HG03378 (cell line): ENCODE measurements around the gene ST6GALNAC6.
"Not testable (repeated sequence)": the region's sequence is repeated elsewhere in the genome, so short reads cannot be mapped to it uniquely, and the experiment has no call there.

Source experiments
- ATAC-seq: cut with Tn5 transposase; IDR thresholded peaks from one replicate; pipeline ENCODE4 v1.9.1; 2021; ENCODE audit warnings: mild to moderate bottlenecking, moderate library complexity; ENCODE audit not compliant: unreplicated experiment

The ST6GALNAC6 gene

DNA sequence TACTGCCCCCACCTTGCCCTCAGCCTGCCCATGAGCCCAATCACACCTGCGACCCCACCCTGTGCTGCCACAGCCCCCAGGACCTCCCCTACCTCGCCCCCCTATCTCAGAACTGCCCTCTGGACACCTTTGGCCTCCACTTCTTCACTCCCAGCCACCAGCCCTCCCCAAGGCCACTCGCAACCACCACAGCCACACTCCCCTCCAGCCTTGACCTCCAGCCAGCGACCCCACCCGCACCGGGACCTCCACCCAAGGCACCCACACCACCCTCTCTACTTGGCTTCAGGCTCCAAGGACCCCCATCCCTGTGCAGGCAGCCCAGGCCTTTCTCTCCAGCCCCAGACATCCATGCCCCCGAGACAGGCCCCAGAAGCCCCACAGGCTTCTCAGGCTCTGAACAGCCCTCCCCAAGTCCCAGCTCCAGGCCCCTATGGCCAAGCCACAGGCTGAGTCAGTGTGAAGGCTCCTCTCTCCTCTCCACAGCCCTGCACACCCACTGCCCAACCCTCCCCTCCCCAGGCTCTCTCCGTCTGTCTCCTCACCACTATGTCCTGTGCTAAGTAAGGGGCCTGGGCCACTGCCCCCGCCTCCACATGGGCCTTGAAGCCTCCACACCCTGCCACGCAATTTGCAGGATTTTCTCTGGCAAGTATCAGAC is 24.0 kb downstream of the ST6GALNAC6 start:
- no peak for ATAC-seq

DNA sequence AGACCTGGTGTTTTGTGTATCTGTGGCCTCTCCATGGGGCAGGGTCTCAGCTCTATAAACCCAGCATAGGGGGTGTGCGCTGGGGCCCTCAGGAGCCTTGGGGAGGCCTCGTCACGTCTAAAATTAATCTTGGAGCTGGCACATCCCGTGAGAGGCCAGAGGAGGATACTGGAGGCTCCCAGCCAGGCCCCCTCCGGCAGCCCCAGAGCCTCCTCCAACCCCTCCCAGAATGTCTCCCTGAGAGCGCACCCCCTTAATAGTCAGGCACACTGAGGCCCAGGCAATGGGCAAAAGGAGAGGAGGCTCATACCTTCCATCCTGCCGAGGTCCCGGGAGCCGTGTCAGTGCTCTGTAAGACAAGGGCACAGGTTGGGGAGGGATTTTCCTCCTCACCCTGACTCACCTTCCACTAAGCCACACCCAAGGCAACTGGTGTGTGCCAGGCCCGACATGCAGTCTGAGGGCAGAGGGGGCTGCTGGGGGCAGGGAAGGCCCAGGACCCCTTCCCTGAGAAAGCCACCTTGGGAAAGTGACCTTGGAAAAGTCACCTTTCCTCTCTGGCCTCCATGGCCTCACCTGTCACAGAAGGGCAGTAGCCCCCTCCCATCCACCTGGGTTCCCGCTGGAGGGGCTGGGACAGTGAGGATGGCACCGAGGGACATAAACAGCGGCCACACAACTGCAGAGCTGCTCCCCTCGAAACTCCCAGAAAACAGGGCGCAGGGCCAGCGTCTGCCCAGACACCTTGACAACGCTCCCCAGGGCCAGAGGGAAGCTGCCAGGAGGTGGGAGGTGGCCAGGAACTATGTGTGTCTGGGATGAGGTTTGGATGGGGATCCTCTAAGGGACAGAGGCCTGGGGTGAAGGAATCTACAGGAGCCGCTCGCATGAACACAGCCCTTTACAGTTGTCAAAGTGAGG is 24.8 kb downstream of the ST6GALNAC6 start:
- no peak for ATAC-seq

DNA sequence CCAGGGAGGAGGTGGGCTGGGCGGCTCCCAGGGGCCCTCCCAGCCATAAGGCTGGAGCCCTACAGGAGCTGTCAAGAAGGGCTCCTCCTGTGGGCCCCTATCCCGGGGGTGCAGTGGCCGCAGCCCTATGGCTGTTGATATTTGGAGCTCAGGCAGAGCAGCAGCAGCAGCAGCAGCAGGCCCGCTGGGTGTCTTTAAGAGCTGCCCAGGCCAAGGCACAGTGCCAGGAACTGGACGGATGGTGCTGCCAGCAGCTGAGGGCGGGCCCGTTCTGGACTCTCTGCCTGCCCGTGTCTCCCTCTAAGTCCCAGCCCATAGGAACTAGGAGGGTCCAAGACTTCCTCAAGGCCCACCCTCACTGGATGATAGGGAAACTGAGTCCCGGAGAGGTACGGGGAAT is 25.5 kb downstream of the ST6GALNAC6 start:
- no peak for ATAC-seq

GRCh38 chr9:127873223-127873691 is 26.1 kb downstream of the ST6GALNAC6 start:
- ATAC-seq, result no peak

DNA sequence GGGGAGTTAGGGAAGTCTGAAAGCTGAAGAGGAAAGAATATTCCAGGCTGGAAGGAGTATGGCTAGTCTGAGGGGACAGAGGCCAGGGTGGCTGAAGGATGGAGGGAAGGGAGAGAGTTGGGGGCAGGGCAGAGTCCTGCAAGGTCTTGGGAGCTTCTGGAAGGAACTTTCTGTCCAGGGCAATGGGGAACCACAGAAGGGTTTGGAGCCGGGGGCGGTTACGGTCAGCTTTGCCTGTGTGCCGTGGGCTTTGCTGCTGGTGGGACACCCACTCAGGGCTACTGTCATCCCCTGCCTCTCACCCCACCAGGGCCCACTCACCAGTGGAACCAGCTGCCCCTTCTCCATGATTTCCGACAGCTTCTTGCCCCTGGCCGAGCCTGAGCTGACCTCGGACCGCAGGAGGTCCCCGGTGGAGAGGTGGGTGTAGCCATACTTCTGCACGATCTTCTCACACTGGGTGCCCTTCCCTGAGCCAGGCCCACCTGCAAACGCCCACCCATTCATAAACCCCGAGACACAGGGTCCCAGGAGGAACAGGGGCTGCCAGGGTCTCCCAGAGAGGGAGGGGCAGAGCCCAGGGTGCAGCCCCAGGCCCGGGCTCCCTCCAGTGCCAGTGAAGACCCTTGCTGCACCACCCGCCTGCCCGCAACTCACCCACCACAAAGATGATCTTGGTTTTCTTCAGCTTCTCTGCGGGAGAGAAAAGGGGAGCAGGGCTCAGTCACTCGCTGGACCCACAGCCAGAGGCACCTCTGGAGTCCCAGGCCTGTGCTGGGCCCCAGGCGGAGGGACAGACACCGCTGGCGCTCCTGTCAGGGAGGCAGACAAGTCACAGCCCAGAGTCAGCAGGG is 26.8 kb downstream of the ST6GALNAC6 start:
- ATAC-seq, result no peak

DNA sequence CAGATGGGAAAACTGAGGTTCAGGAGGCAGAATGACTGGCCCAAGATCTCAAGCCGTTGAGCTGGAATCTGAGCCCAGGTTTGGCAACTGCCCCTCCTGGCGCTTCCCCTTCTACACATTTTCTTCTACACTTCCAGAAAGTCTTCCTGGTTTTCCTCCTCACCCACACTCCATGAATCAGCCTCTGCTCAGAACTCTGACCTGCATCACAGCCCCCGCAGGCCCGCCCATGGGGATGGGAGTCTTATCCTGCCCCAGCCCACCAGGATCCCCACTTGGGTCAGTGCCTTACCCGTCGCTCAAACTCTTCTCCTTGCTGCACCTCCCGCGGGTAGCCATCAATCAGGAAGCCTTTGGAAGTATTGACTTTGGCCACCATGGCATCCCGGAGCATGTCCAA is 27.9 kb downstream of the ST6GALNAC6 start:
- ATAC-seq, result no peak

DNA sequence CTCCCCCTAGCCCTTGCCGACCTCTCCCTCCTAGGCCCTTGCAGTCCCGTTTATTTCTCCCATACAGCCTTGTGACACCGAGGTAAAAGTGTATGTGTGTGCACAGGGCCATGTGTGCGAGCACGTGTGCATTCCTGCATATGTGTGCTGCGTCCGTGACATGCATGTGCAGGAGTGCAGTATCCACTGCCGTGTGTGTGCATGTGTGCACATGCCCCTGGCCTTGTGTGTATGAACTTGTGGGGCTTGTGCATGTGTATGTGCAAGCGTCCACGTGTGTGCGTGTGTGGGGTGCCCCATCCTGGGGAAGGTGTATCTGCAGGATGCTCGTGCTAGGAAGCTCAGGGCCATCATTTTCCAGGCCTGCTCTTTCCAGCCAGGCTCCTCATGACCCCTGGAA is 28.5 kb downstream of the ST6GALNAC6 start:
- no peak for ATAC-seq

DNA sequence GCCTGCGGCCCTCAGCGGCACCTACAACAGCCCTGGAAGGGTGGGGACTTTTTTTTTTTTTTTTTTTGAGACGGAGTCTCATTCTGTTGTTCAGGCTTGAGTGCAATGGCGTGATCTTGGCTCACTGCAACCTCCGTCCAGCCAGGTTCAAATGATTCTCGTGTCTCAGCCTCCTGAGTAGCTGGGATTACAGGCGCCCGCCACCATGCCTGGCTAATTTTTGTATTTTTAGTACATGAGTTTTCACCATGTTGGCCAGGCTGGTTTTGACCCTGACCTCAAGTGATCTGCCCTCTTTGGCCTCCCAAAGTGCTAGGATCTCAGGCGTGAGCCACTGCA is 29.3 kb downstream of the ST6GALNAC6 start:
- ATAC-seq, result not testable (repeated sequence)

- ATAC-seq, result no peak
Measured at GRCh38 chr9:127869310-127870152, 29.9 kb downstream of the ST6GALNAC6 start.

GRCh38 chr9:127868278-127868902 is 31.0 kb downstream of the ST6GALNAC6 start:
- no peak for ATAC-seq

DNA sequence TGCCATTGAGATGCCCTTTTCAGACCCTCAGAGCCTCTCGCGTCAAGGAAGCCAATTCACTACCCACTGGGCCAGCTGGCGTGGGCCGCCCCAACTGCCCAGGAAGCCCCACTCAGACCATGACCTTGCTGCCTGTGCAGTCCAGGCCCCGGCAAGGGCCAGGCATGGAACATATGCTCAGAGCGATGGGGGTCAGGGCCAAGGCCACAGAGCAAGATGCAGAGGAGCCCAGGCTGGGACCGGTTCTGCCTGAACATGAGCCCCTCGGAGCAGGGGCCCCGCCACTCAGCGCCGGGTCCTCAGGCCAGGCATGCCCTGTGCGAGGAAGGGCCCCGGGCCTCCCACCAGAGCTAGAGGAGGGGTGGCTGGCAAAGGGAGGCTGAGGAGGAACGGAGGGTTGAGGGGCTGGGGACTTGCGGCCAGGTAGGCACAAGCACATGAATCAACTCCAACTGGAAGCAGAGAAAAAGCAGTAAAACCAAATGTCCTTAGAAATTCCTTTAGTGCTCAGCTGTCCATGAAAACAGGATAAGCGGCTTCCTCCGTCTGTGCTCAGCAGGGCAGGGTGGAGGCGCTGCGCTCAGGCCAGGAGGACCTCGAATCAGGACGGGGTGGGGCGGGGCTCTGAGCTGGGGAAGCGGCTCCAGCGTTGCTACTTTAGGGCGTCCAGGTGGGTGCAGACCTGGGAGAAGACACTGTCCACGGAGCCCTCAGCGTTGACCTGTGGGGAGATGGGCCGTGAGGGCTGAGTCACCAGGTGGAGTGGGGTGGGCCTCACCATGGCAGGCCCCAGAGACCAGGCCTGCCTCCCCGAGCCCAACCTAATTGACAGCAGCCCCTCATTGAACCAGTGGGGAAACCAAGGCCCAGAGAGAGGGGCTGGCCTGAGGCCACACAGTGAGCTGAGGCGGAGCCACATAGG is 31.8 kb downstream of the ST6GALNAC6 start:
- no peak for ATAC-seq

- ATAC-seq, result no peak
Measured at GRCh38 chr9:127866535-127866934, 32.9 kb downstream of the ST6GALNAC6 start.

GRCh38 chr9:127865645-127866464 is 33.5 kb downstream of the ST6GALNAC6 start:
- no peak for ATAC-seq

DNA sequence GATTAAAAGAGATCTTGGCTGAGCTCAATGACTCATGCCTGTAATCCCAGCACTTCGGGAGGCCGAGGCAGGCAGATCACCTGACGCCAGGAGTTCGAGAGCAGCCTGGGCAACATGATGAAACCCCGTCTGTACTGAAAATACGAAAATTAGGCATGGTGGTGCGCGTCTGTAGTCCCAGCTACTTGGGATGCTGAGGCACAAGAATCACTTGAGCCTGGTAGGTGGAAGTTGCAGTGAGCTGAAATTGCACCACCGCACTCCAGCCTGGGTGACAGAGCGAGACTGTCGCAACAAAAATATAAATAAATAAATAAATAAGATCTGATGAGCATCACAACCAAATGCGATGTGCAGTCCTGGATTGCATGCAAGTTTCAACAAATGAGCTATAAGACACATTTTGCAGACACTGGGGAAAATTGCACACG is 36.2 kb downstream of the ST6GALNAC6 start:
- ATAC-seq, result no peak

GRCh38 chr9:127862075-127863011 is 37.1 kb downstream of the ST6GALNAC6 start:
- ATAC-seq, result no peak

DNA sequence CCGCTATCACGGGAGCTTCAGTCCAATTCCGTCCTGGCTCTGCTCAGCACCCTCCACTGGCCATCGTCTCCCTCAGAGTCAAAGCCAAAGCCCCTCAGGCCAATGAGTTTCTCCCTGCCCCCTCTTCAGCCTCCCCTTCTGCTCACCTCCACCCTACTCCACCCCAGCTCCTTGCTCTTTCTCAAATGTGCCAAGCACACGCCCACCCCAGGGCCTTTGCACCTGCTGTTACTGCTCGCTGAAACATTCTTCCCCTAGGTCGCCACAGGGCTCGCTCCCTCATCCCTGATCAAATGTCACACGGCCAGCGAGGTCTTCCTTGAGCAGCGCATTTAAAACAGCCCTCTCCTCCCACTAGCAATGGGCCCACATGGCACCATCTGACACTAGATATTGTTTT is 38.6 kb downstream of the ST6GALNAC6 start:
- no peak for ATAC-seq

DNA sequence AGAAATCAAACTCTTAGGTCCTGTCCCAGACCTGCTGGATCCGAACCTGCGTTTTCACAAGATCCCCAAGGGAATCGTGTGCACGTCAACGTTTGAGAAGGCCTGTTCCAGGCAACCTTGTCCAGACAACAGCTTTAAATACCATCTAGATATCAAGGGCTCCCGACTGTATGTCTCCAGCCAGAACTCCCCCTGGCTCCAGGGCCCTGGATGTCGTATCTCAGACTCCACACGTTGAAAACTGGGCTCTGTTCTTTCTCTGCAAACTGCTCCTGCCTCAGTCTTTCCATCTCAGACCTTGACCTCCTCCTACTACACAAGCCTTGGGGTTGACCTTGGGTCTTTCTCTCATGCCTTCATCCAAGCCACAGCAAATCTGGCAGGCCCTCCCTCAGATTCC is 39.1 kb downstream of the ST6GALNAC6 start:
- ATAC-seq, result no peak
